Neural cell (in vitro differentiated cells): ENCODE measurements around the gene LRRFIP2. TPM values are rescaled to one million over a fixed set of nuclear protein-coding genes. Genes with fewer than 3 reads are reported as not detected.

ENCODE experiments used
- H2AFZ ChIP-seq: fragments of 200-600, 300-800 bp; sonication (generic), shearing (Covaris generic); 2 replicates; pipeline ENCODE4 v1.6.0; 2014; ENCODE audit warnings: low read depth, mild to moderate bottlenecking, antibody characterized with exemption, low read length, moderate library complexity
- H3F3A ChIP-seq: fragments of 200-600 bp; shearing (Covaris generic); 2 replicates; pipeline ENCODE4 v1.6.1; 2016; ENCODE audit warnings: mild to moderate bottlenecking, moderate library complexity, mixed read lengths, antibody characterized with exemption, low read length; ENCODE audit not compliant: insufficient read depth, poor library complexity, severe bottlenecking
- H3K27ac ChIP-seq: fragments of 200-600, 300-800 bp; sonication (generic), shearing (Covaris generic); 2 replicates; pipeline ENCODE4 v1.5.1; 2014; ENCODE audit warnings: mild to moderate bottlenecking, low read length, moderate library complexity
- H3K27me3 ChIP-seq: fragments of 300-800, 200-600 bp; sonication (generic), shearing (Covaris generic); 2 replicates; pipeline ENCODE4 v1.6.0; 2014; ENCODE audit warnings: mild to moderate bottlenecking, low read depth, low read length, moderate library complexity; ENCODE audit not compliant: insufficient read depth
- H3K36me3 ChIP-seq: fragments of 300-800, 200-600 bp; sonication (generic), shearing (Covaris generic); 2 replicates; pipeline ENCODE4 v1.5.1; 2014; ENCODE audit warnings: mild to moderate bottlenecking, antibody characterized with exemption, low read length, moderate library complexity; ENCODE audit not compliant: insufficient read depth
- H3K4me2 ChIP-seq: fragments of 300-800, 200-600 bp; sonication (generic), shearing (Covaris generic); 2 replicates; pipeline ENCODE4 v1.6.0; 2014; ENCODE audit warnings: mild to moderate bottlenecking, low read length
- H3K4me3 ChIP-seq: fragments of 300-800, 200-600 bp; sonication (generic), shearing (Covaris generic); 2 replicates; pipeline ENCODE4 v1.5.1; 2014; ENCODE audit warnings: mild to moderate bottlenecking, low read length, moderate library complexity
- H3K79me2 ChIP-seq: fragments of 200-600 bp; shearing (Covaris generic); replicated peaks from 2 replicates; pipeline ENCODE4 v1.6.0; 2014; ENCODE audit warnings: mild to moderate bottlenecking, low read length, moderate library complexity; ENCODE audit not compliant: insufficient read depth
- H3K9ac ChIP-seq: fragments of 300-800, 200-600 bp; sonication (generic), shearing (Covaris generic); 2 replicates; pipeline ENCODE4 v1.6.1; 2016; ENCODE audit warnings: mild to moderate bottlenecking, low read length, mixed read lengths
- H3K9me2 ChIP-seq: fragments of 200-600 bp; shearing (Covaris generic); 2 replicates; pipeline ENCODE4 v1.6.1; 2016; ENCODE audit warnings: mild to moderate bottlenecking, low read length, mixed read lengths; ENCODE audit not compliant: insufficient read depth
- H3K9me3 ChIP-seq: fragments of 200-600, 300-800 bp; sonication (generic), shearing (Covaris generic); 2 replicates; pipeline ENCODE4 v1.6.1; 2016; ENCODE audit warnings: mild to moderate bottlenecking, mixed run types, low read length, moderate library complexity, mixed read lengths
- H4K20me1 ChIP-seq: fragments of 200-600 bp; shearing (Covaris generic); 2 replicates; pipeline ENCODE4 v1.6.1; 2016; ENCODE audit warnings: mild to moderate bottlenecking, mixed run types; ENCODE audit not compliant: insufficient read depth
- EP300 ChIP-seq: fragments of 450-650 bp; conservative IDR thresholded peaks from 2 replicates; pipeline ENCODE4 v1.6.1; 2014; ENCODE audit warnings: antibody characterized with exemption, mild to moderate bottlenecking, moderate library complexity; ENCODE audit not compliant: poor library complexity, severe bottlenecking
- EZH2 ChIP-seq: fragments of 200-600, 300-800 bp; shearing (Covaris generic), sonication (generic); IDR thresholded peaks from 2 replicates; pipeline ENCODE4 v1.6.1; 2014; ENCODE audit warnings: antibody characterized with exemption, low read length, borderline replicate concordance, mild to moderate bottlenecking; ENCODE audit not compliant: insufficient read depth, poor library complexity, severe bottlenecking
- MXI1 ChIP-seq: fragments of 450-650 bp; conservative IDR thresholded peaks from 2 replicates; pipeline ENCODE4 v1.6.1; 2014; ENCODE audit warnings: antibody characterized with exemption, mild to moderate bottlenecking; ENCODE audit not compliant: poor library complexity, severe bottlenecking
- POLR2AphosphoS5 ChIP-seq: IDR thresholded peaks from 2 replicates; pipeline ENCODE4 v1.6.1; 2012
- RAD21 ChIP-seq: fragments of 450-650 bp; conservative IDR thresholded peaks from 2 replicates; pipeline ENCODE4 v1.6.1; 2014; ENCODE audit warnings: antibody characterized with exemption, mild to moderate bottlenecking, moderate library complexity
- REST ChIP-seq: IDR thresholded peaks from 2 replicates; pipeline ENCODE4 v1.6.1; 2012; ENCODE audit warnings: borderline replicate concordance
- SMC3 ChIP-seq: fragments of 450-650 bp; conservative IDR thresholded peaks from 2 replicates; pipeline ENCODE4 v1.6.1; 2014; ENCODE audit warnings: antibody characterized with exemption, mild to moderate bottlenecking, moderate library complexity; ENCODE audit not compliant: poor library complexity
- TAF1 ChIP-seq: IDR thresholded peaks from 2 replicates; pipeline ENCODE4 v1.6.1; 2012; ENCODE audit warnings: low read depth
- polyA plus RNA-seq: library from polyadenylated mRNA; depleted of rRNA; stranded (reverse); fragments of >200 nt; gene quantifications from 2 replicates; pipeline ENCODE4 v1.2.3, GENCODE V29; 2014
- TF ChIP-seq, protein P1 (sequence below): fragments of 450-650 bp; IDR thresholded peaks from 2 replicates; pipeline ENCODE4 v1.5.1; 2014; ENCODE audit warnings: antibody characterized with exemption, mild to moderate bottlenecking, moderate library complexity; ENCODE audit not compliant: poor library complexity, severe bottlenecking

The LRRFIP2 gene
- polyA plus RNA-seq, 1 donor from 2014 or later, result 143 TPM

GRCh38 chr3:37068031-37068430, 106.4 kb downstream of the LRRFIP2 start:
- H3K27me3 ChIP-seq, result no peaks in the 10 kb centered on the region
- no peaks in the 10 kb centered on the region for H3F3A ChIP-seq
- no peaks in the 10 kb centered on the region for H3K9me3 ChIP-seq
- H3K4me2 ChIP-seq, result no peak overlapping the region
- H3K9ac ChIP-seq, result no peak overlapping the region
- no peak overlapping the region for H3K27ac ChIP-seq
- TF ChIP-seq REST (no peak), TAF1 (no peak), SMC3 (no peak), POLR2AphosphoS5 (no peak), MXI1 (no peak), EP300 (no peak), EZH2 (no peak), RAD21 (no peak)
- TF ChIP-seq, protein P1, sequence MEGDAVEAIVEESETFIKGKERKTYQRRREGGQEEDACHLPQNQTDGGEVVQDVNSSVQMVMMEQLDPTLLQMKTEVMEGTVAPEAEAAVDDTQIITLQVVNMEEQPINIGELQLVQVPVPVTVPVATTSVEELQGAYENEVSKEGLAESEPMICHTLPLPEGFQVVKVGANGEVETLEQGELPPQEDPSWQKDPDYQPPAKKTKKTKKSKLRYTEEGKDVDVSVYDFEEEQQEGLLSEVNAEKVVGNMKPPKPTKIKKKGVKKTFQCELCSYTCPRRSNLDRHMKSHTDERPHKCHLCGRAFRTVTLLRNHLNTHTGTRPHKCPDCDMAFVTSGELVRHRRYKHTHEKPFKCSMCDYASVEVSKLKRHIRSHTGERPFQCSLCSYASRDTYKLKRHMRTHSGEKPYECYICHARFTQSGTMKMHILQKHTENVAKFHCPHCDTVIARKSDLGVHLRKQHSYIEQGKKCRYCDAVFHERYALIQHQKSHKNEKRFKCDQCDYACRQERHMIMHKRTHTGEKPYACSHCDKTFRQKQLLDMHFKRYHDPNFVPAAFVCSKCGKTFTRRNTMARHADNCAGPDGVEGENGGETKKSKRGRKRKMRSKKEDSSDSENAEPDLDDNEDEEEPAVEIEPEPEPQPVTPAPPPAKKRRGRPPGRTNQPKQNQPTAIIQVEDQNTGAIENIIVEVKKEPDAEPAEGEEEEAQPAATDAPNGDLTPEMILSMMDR, result no peak
- no peaks in the 10 kb centered on the region for H3K9me2 ChIP-seq
- no peak overlapping the region for H3K4me3 ChIP-seq
- H3K79me2 ChIP-seq, result no peaks in the 10 kb centered on the region
- no peak overlapping the region for H2AFZ ChIP-seq
- H4K20me1 ChIP-seq, result no peaks in the 10 kb centered on the region
- H3K36me3 ChIP-seq, result peaks cover 4% of the 10 kb centered on the region

DNA sequence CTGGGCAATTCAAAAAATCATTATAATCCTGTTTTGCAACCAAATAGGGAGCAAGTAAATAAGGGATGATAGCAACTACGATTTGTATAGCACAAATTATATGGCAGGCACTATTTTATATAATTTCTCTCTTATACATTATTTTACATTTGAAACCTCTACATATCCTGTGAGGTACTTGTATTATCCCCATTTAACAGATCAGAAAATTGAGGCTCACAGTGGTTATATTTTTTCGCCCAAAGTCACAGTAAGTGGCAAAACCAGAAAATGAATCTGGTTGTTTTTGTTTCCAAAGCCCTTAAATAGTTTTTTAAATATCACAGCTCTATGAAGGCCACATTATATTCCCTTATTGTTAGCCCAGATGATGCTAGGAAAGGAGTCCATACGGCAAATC, 106.8 kb downstream of the LRRFIP2 start:
- Histone ChIP-seq H3K79me2 (no peaks in the 10 kb centered on the region), H3K9me2 (no peaks in the 10 kb centered on the region), H3K4me2 (no peak overlapping the region), H3K9me3 (no peaks in the 10 kb centered on the region), H3K36me3 (peaks cover 4% of the 10 kb centered on the region), H3K4me3 (no peak overlapping the region), H3K27ac (no peak overlapping the region), H3K9ac (no peak overlapping the region), H2AFZ (no peak overlapping the region), H3F3A (no peaks in the 10 kb centered on the region), H3K27me3 (no peaks in the 10 kb centered on the region), H4K20me1 (no peaks in the 10 kb centered on the region)
- TF ChIP-seq TAF1 (no peak), MXI1 (no peak), SMC3 (no peak), POLR2AphosphoS5 (no peak), EZH2 (no peak), EP300 (no peak), RAD21 (no peak)
- TF ChIP-seq, protein P1, result no peak
